ENCODE results near the gene DERL2. TPM values are rescaled to one million over a fixed set of nuclear protein-coding genes. Genes with fewer than 3 reads are reported as not detected.
"Not testable (repeated sequence)": the region's sequence is repeated elsewhere in the genome, so short reads cannot be mapped to it uniquely, and the experiment has no call there.

The DERL2 gene
- total and polyA plus RNA-seq, 2 of the 4 experiments (the other 2 are of a cell fraction): 27.4 to 44.2 TPM

GRCh38 chr17:5431234-5431633, 54.7 kb downstream of the DERL2 start:
- H3K27ac ChIP-seq (ENCODE audit: insufficient read depth, low read length); intact Hi-C loops (cut with micrococcal nuclease); H4K5ac ChIP-seq (ENCODE audit: low read depth, low read length); H3K27me3 ChIP-seq (ENCODE audit: control insufficient read depth, insufficient read depth, low read length); H3K56ac ChIP-seq (ENCODE audit: extremely low read depth, insufficient read depth, low read length); H2AFZ ChIP-seq (replicated peaks; ENCODE audit: low read length, poor library complexity); H3K4me3 ChIP-seq (ENCODE audit: insufficient read depth, low read depth, low read length); H2AK9ac ChIP-seq (replicated peaks; ENCODE audit: low read depth, low read length, poor library complexity); H3K9me3 ChIP-seq (ENCODE audit: control insufficient read depth, insufficient read depth, low read length); dilution Hi-C loops (cut with HindIII; ENCODE audit: low sequenced_read_pairs, unreplicated experiment); H3K4me1 ChIP-seq (ENCODE audit: control insufficient read depth, insufficient read depth, low read length); H3K14ac ChIP-seq (replicated peaks; ENCODE audit: low read depth, low read length); H4K91ac ChIP-seq (ENCODE audit: insufficient read depth, low read depth, low read length); H3K9ac ChIP-seq (ENCODE audit: low read depth, low read length); H2BK5ac ChIP-seq (ENCODE audit: low read depth, low read length, poor library complexity, severe bottlenecking); in situ Hi-C loops (cut with MboI; ENCODE audit: low sequenced_read_pairs); BruUV-seq (replicated peaks); H2BK15ac ChIP-seq (ENCODE audit: low read depth, low read length); H2BK120ac ChIP-seq (ENCODE audit: low read depth, low read length); H3K23ac ChIP-seq (ENCODE audit: low read depth, low read length); H2BK20ac ChIP-seq (ENCODE audit: low read depth, low read length); H3K4me2 ChIP-seq (ENCODE audit: low read depth, low read length); H3K4ac ChIP-seq (ENCODE audit: low read depth, low read length); DNase-seq; H2AK5ac ChIP-seq (ENCODE audit: low read depth, low read length); H4K8ac ChIP-seq (ENCODE audit: low read depth in 2 of 2, low read length in 2 of 2); H3K18ac ChIP-seq (ENCODE audit: low read depth, low read length); CTCF ChIA-PET; ATAC-seq (ENCODE audit: low read depth): not testable (repeated sequence)
- WGBS, 2 experiments (ENCODE audit: extremely low coverage in 2 of 2, insufficient read length in 1 of 2): 89% methylated on average over 3 of the region's 5 CpGs; no CpG with 5 or more reads in 1 of the 2 experiments
- Histone ChIP-seq H3K79me1 (ENCODE audit: low read depth in 1 of 2, low read length in 2 of 2) (peaks cover 37 to 74% of the 10 kb centered on the region in 2 experiments), H3K36me3 (ENCODE audit: control insufficient read depth, insufficient read depth, low read length) (peaks cover 65% of the 10 kb centered on the region), H4K20me1 (ENCODE audit: insufficient read depth, low read length) (peaks cover 21% of the 10 kb centered on the region), H3K9me1 (ENCODE audit: insufficient read depth, low read length) (peaks cover 20% of the 10 kb centered on the region)
- POLR2A ChIA-PET (ENCODE audit: unreplicated experiment): interaction anchor here (0.6 kb wide), 1 partner anchor 1539 kb away, joined by 18 read pairs; no protein-coding TSS in a partner anchor

All from IMR-90 (cell line).